ENCODE data around the gene TRNT1. TPM values are rescaled to one million over a fixed set of nuclear protein-coding genes. Genes with fewer than 3 reads are reported as not detected.
A peak's percentile ranks its signal among the peaks of the same experiment; 100 is the strongest.

TRNT1 gene
- 35.1 and 35.6 TPM in 2 replicates for total RNA-seq (2022)
- percentile 92 among the genes with signal in this experiment for Bru-seq, nascent RNA
- BruChase-seq, experiment 1, labeled RNA remaining after a 6-hour chase = percentile 74 among the genes with signal in this experiment
- percentile 77 among the genes with signal in this experiment for BruChase-seq, experiment 2, labeled RNA remaining after a 2-hour chase
- long read RNA-seq, transcript TRNT1-201 (8 exons, 2,276 nt) = major isoform, 34 of 80 reads
- long read RNA-seq, transcript TRNT1-203 (3 exons, 976 nt) = minor isoform, 8 of 80 reads
- long read RNA-seq, partial matches to known transcripts = 8 of 80 reads
- long read RNA-seq, other reads (novel, unspliced or antisense) = 25 of 80 reads

- BruUV-seq (replicated peaks) = no TSS peak
- H3K4me3 Mint-ChIP-seq (ENCODE audit: low read depth, unreplicated experiment) = peak within 1 kb of the TSS; percentile 95
- peaks cover 50% of the 10 kb centered on the region for H3K36me3 Mint-ChIP-seq (ENCODE audit: insufficient read depth, unreplicated experiment)
- intact Hi-C loops (cut with micrococcal nuclease; ENCODE audit: unreplicated experiment) = loop anchor here (10.0 kb wide), 1 partner anchor 92 kb away; no protein-coding TSS in a partner anchor
- H3K27me3 Mint-ChIP-seq (ENCODE audit: unreplicated experiment) = no peaks in the 10 kb centered on the region
- CTCF ChIA-PET = no interaction called here
- TF ChIP-seq CTCF (IDR thresholded peaks at IDR 0.05; ENCODE audit: unreplicated experiment) = no peak
- DNase-seq = peak; percentile 96
- H3K27ac Mint-ChIP-seq (ENCODE audit: unreplicated experiment) = peak within 1 kb of the TSS; percentile 98
- no peaks in the 10 kb centered on the region for H3K9me3 Mint-ChIP-seq (ENCODE audit: low read depth, unreplicated experiment)
- H3K4me1 Mint-ChIP-seq (ENCODE audit: low read depth, unreplicated experiment) = no peaks in the 10 kb centered on the region
These were observed at the start of gene TRNT1 for GRCh38 chr3:3126477-3127431. TSS of gene TRNT1 (plus strand) at chr3:3126940. CDS start at chr3:3129041, 2,101 bp downstream.

GRCh38 chr3:3080309-3080708, 46.4 kb upstream of the TRNT1 start:
- BruUV-seq (replicated peaks) = no TSS peak
- CTCF ChIA-PET = interaction anchor here (0.7 kb wide), 1 partner anchor 496 kb away, joined by 3 read pairs; no protein-coding TSS in a partner anchor

GRCh38 chr3:3081381-3082233, 45.1 kb upstream of the TRNT1 start:
- H3K36me3 Mint-ChIP-seq (ENCODE audit: insufficient read depth, unreplicated experiment) = no peaks in the 10 kb centered on the region
- no TSS peak for BruUV-seq (replicated peaks)

More at GRCh38 chr3:3080309-3080708, 46.4 kb upstream of the TRNT1 start:
- Mint-ChIP-seq H3K27ac (ENCODE audit: unreplicated experiment) (no peak overlapping the region), H3K4me3 (ENCODE audit: low read depth, unreplicated experiment) (no peak overlapping the region), H3K36me3 (ENCODE audit: insufficient read depth, unreplicated experiment) (no peaks in the 10 kb centered on the region), H3K4me1 (ENCODE audit: low read depth, unreplicated experiment) (no peaks in the 10 kb centered on the region), H3K9me3 (ENCODE audit: low read depth, unreplicated experiment) (peaks cover 3% of the 10 kb centered on the region), H3K27me3 (ENCODE audit: unreplicated experiment) (peaks cover 12% of the 10 kb centered on the region)
- no peak for TF ChIP-seq CTCF (IDR thresholded peaks at IDR 0.05; ENCODE audit: unreplicated experiment)
- intact Hi-C loops (cut with micrococcal nuclease; ENCODE audit: unreplicated experiment) = no loop called here
- no peak for DNase-seq

More at GRCh38 chr3:3081381-3082233, 45.1 kb upstream of the TRNT1 start:
- peaks cover 3% of the 10 kb centered on the region for H3K9me3 Mint-ChIP-seq (ENCODE audit: low read depth, unreplicated experiment)
- DNase-seq = no peak
- no peak overlapping the region for H3K4me3 Mint-ChIP-seq (ENCODE audit: low read depth, unreplicated experiment)
- H3K4me1 Mint-ChIP-seq (ENCODE audit: low read depth, unreplicated experiment) = no peaks in the 10 kb centered on the region
- intact Hi-C loops (cut with micrococcal nuclease; ENCODE audit: unreplicated experiment) = no loop called here
- H3K27ac Mint-ChIP-seq (ENCODE audit: unreplicated experiment) = no peak overlapping the region
- TF ChIP-seq CTCF (IDR thresholded peaks at IDR 0.05; ENCODE audit: unreplicated experiment) = no peak
- CTCF ChIA-PET = no interaction called here
- peaks cover 12% of the 10 kb centered on the region for H3K27me3 Mint-ChIP-seq (ENCODE audit: unreplicated experiment)

All from Calu3 (cell line).